OCI-LY7 (cell line): Measurements from ENCODE around the gene C1orf115. TPM values are rescaled to one million over a fixed set of nuclear protein-coding genes. Genes with fewer than 3 reads are reported as not detected.

ENCODE experiments used
- BruUV-seq: library from RNA; stranded (reverse); fragments of 400-500 nt; replicated peaks from 2 replicates; lab custom pipeline; 2021; lab: Mats Ljungman, UMichigan
- CTCF ChIA-PET: fragments of 300-600 bp; sonication (Branson Sonifier 250); formaldehyde crosslinking; loops from one replicate; lab custom pipeline; 2022; ENCODE audit warnings: antibody characterized with exemption; ENCODE audit not compliant: unreplicated experiment; lab: Charles Lee
- POLR2A ChIA-PET: fragments of 300-600 bp; sonication (Branson Sonifier 250); formaldehyde crosslinking; loops from one replicate; lab custom pipeline; 2022; ENCODE audit warnings: antibody characterized with exemption; lab: Charles Lee
- DNase-seq: peaks from one replicate; pipeline ENCODE4 v3.0.0-alpha.2; 2015; ENCODE audit warnings: low spot score
- H2AFZ ChIP-seq: fragments of 200-600 bp; sonication (generic), shearing (Covaris generic); 2 replicates; pipeline ENCODE4 v1.6.1; 2014; ENCODE audit warnings: mild to moderate bottlenecking, antibody characterized with exemption, low read length, moderate library complexity
- H3K27ac ChIP-seq: fragments of 200-600 bp; sonication (generic); 2 replicates; pipeline ENCODE4 v1.5.1; 2014; ENCODE audit warnings: mixed run types, low read depth, mild to moderate bottlenecking, moderate library complexity, low read length, inconsistent platforms; ENCODE audit not compliant: poor library complexity, severe bottlenecking
- H3K36me3 ChIP-seq: fragments of 200-600 bp; sonication (generic); 2 replicates; pipeline ENCODE4 v1.6.1; 2014; ENCODE audit warnings: mild to moderate bottlenecking, antibody characterized with exemption, low read length, moderate library complexity, mixed read lengths; ENCODE audit not compliant: insufficient read depth
- H3K4me1 ChIP-seq: fragments of 200-600 bp; sonication (generic); 2 replicates; pipeline ENCODE4 v1.5.1; 2014; ENCODE audit warnings: mild to moderate bottlenecking, low read length; ENCODE audit not compliant: insufficient read depth, poor library complexity, severe bottlenecking
- H3K4me2 ChIP-seq: fragments of 200-600 bp; sonication (generic); 2 replicates; pipeline ENCODE4 v1.6.1; 2014; ENCODE audit warnings: mild to moderate bottlenecking, low read length
- H3K4me3 ChIP-seq: fragments of 200-600 bp; sonication (generic); 2 replicates; pipeline ENCODE4 v1.5.1; 2014; ENCODE audit warnings: mild to moderate bottlenecking, low read depth, low read length; ENCODE audit not compliant: poor library complexity, severe bottlenecking
- H3K79me2 ChIP-seq: fragments of 200-600 bp; sonication (generic); 2 replicates; pipeline ENCODE4 v1.6.1; 2016; ENCODE audit warnings: low read depth, mild to moderate bottlenecking, low read length, moderate library complexity, mixed read lengths; ENCODE audit not compliant: insufficient read depth
- H3K9me2 ChIP-seq: fragments of 200-600 bp; sonication (generic); 2 replicates; pipeline ENCODE4 v1.6.1; 2016; ENCODE audit warnings: mild to moderate bottlenecking, low read length, mixed read lengths; ENCODE audit not compliant: insufficient read depth
- H3K9me3 ChIP-seq: fragments of 200-600 bp; sonication (generic); 2 replicates; pipeline ENCODE4 v1.6.1; 2014; ENCODE audit warnings: mild to moderate bottlenecking, mixed run types, low read length, mixed read lengths
- H4K20me1 ChIP-seq: fragments of 200-600 bp; sonication (generic); 2 replicates; pipeline ENCODE4 v1.6.1; 2014; ENCODE audit warnings: mild to moderate bottlenecking, antibody characterized with exemption, low read length, moderate library complexity, mixed read lengths; ENCODE audit not compliant: insufficient read depth
- CTCF ChIP-seq: fragments of 200-600 bp; sonication (generic); conservative IDR thresholded peaks from 2 replicates; pipeline ENCODE4 v1.5.1; 2014; ENCODE audit warnings: mild to moderate bottlenecking, antibody characterized with exemption, low read length, moderate library complexity, mixed read lengths
- EZH2phosphoT487 ChIP-seq: fragments of 200-600 bp; sonication (generic); IDR thresholded peaks from 2 replicates; pipeline ENCODE4 v1.6.1; 2018; ENCODE audit warnings: low read depth, borderline replicate concordance, mild to moderate bottlenecking, mixed run types, antibody characterized with exemption, low read length, moderate library complexity, mixed read lengths
- intact Hi-C: fragments of 100-400 bp; cut with micrococcal nuclease; formaldehyde crosslinking; loops from one replicate; pipeline ENCODE4 v1.10.0; 2022; ENCODE audit not compliant: unreplicated experiment
- total RNA-seq, 2 experiments: library from RNA; depleted of rRNA in 1 of 2; stranded (reverse); fragments of >200 nt in 1 of 2; shearing (Covaris generic) in 1 of 2; gene quantifications; 2 replicates each; pipeline ENCODE4 v1.2.3, GENCODE V29; 2014 to 2022

Gene C1orf115
- total RNA-seq, 2 experiments from 2014 or later: not detected

- Histone ChIP-seq H3K9me2 (no peaks in the 10 kb centered on the region), H3K36me3 (no peaks in the 10 kb centered on the region), H3K9me3 (no peaks in the 10 kb centered on the region), H3K4me3 (no peak overlapping the region), H3K27ac (no peak overlapping the region), H3K79me2 (no peaks in the 10 kb centered on the region), H2AFZ (no peak overlapping the region), H3K4me1 (no peaks in the 10 kb centered on the region), H3K4me2 (no peak overlapping the region), H4K20me1 (no peaks in the 10 kb centered on the region)
- TF ChIP-seq EZH2phosphoT487: no peak
- TF ChIP-seq CTCF: no peak
- ChIA-PET POLR2A (no interaction called here), CTCF (no interaction called here)
- BruUV-seq: no TSS peak
- no peak for DNase-seq
- intact Hi-C loops: no loop called here
Measured at GRCh38 chr1:220696863-220697231, 6.7 kb downstream of the C1orf115 start.

- POLR2A ChIA-PET: no interaction called here
- Histone ChIP-seq H3K9me3 (no peaks in the 10 kb centered on the region), H3K79me2 (no peaks in the 10 kb centered on the region), H3K27ac (no peak overlapping the region), H4K20me1 (no peaks in the 10 kb centered on the region), H3K9me2 (no peaks in the 10 kb centered on the region), H3K4me1 (no peaks in the 10 kb centered on the region), H3K36me3 (no peaks in the 10 kb centered on the region), H3K4me2 (no peak overlapping the region), H2AFZ (no peak overlapping the region), H3K4me3 (no peak overlapping the region)
- TF ChIP-seq CTCF: no peak
- no peak for TF ChIP-seq EZH2phosphoT487
- intact Hi-C loops: no loop called here
- BruUV-seq: no TSS peak
- CTCF ChIA-PET: no interaction called here
- DNase-seq: no peak
Measured at GRCh38 chr1:220697326-220697725, 7.2 kb downstream of the C1orf115 start.

- no peaks in the 10 kb centered on the region for H3K79me2 ChIP-seq
- no peaks in the 10 kb centered on the region for H3K4me1 ChIP-seq
- H3K4me3 ChIP-seq: no peak overlapping the region
- ChIA-PET CTCF (no interaction called here), POLR2A (no interaction called here)
- H3K36me3 ChIP-seq: no peaks in the 10 kb centered on the region
- intact Hi-C loops: no loop called here
- TF ChIP-seq EZH2phosphoT487 (no peak), CTCF (no peak)
- no peak overlapping the region for H2AFZ ChIP-seq
- no peaks in the 10 kb centered on the region for H3K9me2 ChIP-seq
- no peak overlapping the region for H3K4me2 ChIP-seq
- no peak overlapping the region for H3K27ac ChIP-seq
- no peak for DNase-seq
- no peaks in the 10 kb centered on the region for H4K20me1 ChIP-seq
- H3K9me3 ChIP-seq: no peaks in the 10 kb centered on the region
- no TSS peak for BruUV-seq
Measured at GRCh38 chr1:220698607-220699016, 8.4 kb downstream of the C1orf115 start.
